HG03066 (cell line): ENCODE results near the gene ALB.

Experiments
- ATAC-seq: cut with Tn5 transposase; IDR thresholded peaks from one replicate; pipeline ENCODE4 v1.9.1; 2021; ENCODE audit warnings: low read depth; ENCODE audit not compliant: unreplicated experiment

ALB gene

DNA sequence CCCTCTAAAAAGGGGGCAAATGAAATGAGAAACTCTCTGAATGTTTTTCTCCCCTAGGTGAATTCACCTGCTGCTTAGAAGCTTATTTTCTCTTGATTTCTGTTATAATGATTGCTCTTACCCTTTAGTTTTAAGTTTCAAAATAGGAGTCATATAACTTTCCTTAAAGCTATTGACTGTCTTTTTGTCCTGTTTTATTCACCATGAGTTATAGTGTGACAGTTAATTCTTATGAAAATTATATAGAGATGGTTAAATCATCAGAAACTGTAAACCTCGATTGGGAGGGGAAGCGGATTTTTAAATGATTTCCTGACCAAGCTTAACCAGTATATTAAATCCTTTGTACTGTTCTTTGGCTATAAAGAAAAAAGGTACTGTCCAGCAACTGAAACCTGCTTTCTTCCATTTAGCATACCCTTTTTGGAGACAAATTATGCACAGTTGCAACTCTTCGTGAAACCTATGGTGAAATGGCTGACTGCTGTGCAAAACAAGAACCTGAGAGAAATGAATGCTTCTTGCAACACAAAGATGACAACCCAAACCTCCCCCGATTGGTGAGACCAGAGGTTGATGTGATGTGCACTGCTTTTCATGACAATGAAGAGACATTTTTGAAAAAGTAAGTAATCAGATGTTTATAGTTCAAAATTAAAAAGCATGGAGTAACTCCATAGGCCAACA lies 4.2 kb downstream of the ALB start:
- ATAC-seq: no peak

DNA sequence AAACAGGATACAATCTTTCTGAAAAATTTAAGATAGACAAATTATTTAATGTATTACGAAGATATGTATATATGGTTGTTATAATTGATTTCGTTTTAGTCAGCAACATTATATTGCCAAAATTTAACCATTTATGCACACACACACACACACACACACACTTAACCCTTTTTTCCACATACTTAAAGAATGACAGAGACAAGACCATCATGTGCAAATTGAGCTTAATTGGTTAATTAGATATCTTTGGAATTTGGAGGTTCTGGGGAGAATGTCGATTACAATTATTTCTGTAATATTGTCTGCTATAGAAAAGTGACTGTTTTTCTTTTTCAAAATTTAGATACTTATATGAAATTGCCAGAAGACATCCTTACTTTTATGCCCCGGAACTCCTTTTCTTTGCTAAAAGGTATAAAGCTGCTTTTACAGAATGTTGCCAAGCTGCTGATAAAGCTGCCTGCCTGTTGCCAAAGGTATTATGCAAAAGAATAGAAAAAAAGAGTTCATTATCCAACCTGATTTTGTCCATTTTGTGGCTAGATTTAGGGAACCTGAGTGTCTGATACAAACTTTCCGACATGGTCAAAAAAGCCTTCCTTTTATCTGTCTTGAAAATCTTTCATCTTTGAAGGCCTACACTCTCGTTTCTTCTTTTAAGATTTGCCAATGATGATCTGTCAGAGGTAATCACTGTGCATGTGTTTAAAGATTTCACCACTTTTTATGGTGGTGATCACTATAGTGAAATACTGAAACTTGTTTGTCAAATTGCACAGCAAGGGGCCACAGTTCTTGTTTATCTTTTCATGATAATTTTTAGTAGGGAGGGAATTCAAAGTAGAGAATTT lies 5.2 kb downstream of the ALB start:
- ATAC-seq: no peak

DNA sequence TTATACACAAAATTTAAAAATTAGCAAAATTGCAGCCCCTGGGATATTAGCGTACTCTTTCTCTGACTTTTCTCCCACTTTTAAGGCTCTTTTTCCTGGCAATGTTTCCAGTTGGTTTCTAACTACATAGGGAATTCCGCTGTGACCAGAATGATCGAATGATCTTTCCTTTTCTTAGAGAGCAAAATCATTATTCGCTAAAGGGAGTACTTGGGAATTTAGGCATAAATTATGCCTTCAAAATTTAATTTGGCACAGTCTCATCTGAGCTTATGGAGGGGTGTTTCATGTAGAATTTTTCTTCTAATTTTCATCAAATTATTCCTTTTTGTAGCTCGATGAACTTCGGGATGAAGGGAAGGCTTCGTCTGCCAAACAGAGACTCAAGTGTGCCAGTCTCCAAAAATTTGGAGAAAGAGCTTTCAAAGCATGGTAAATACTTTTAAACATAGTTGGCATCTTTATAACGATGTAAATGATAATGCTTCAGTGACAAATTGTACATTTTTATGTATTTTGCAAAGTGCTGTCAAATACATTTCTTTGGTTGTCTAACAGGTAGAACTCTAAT lies 6.0 kb downstream of the ALB start:
- no peak for ATAC-seq

DNA sequence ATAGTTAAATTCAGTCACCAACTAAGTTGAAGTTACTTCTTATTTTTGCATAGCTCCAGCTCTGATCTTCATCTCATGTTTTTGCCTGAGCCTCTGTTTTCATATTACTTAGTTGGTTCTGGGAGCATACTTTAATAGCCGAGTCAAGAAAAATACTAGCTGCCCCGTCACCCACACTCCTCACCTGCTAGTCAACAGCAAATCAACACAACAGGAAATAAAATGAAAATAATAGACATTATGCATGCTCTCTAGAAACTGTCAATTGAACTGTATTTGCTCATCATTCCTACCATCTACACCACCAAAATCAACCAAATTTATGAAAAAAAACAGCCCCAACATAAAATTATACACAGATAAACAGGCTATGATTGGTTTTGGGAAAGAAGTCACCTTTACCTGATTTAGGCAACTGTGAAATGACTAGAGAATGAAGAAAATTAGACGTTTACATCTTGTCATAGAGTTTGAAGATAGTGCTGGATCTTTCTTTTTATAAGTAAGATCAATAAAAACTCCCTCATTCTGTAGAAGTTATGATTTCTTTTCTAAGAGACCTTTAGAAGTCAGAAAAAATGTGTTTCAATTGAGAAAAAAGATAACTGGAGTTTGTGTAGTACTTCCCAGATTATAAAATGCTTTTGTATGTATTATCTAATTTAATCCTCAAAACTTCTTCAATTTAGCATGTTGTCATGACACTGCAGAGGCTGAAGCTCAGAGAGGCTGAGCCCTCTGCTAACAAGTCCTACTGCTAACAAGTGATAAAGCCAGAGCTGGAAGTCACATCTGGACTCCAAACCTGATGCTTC lies 7.0 kb downstream of the ALB start:
- ATAC-seq: no peak

DNA sequence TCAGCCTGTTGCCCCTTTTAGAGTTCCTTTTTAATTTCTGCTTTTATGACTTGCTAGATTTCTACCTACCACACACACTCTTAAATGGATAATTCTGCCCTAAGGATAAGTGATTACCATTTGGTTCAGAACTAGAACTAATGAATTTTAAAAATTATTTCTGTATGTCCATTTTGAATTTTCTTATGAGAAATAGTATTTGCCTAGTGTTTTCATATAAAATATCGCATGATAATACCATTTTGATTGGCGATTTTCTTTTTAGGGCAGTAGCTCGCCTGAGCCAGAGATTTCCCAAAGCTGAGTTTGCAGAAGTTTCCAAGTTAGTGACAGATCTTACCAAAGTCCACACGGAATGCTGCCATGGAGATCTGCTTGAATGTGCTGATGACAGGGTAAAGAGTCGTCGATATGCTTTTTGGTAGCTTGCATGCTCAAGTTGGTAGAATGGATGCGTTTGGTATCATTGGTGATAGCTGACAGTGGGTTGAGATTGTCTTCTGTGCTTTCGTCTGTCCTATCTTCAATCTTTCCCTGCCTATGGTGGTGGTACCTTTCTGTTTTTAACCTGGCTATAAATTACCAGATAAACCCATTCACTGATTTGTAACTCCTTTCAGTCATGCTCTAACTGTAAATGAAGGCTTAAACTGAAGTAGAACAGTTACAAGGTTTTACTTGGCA lies 7.8 kb downstream of the ALB start:
- ATAC-seq: no peak

DNA sequence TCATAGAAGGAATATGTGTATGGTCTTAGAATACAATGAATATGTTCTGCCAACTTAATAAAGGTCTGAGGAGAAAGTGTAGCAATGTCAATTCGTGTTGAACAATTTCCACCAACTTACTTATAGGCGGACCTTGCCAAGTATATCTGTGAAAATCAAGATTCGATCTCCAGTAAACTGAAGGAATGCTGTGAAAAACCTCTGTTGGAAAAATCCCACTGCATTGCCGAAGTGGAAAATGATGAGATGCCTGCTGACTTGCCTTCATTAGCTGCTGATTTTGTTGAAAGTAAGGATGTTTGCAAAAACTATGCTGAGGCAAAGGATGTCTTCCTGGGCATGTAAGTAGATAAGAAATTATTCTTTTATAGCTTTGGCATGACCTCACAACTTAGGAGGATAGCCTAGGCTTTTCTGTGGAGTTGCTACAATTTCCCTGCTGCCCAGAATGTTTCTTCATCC lies 9.2 kb downstream of the ALB start:
- no peak for ATAC-seq

DNA sequence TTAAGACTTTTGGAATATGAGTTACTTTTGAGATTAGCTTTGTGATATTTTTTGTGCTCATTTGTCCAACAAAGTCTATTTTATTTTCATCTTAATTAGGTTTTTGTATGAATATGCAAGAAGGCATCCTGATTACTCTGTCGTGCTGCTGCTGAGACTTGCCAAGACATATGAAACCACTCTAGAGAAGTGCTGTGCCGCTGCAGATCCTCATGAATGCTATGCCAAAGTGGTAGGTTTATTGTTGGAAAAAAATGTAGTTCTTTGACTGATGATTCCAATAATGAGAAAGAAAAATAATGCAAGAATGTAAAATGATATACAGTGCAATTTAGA lies 10.8 kb downstream of the ALB start:
- no peak for ATAC-seq

DNA sequence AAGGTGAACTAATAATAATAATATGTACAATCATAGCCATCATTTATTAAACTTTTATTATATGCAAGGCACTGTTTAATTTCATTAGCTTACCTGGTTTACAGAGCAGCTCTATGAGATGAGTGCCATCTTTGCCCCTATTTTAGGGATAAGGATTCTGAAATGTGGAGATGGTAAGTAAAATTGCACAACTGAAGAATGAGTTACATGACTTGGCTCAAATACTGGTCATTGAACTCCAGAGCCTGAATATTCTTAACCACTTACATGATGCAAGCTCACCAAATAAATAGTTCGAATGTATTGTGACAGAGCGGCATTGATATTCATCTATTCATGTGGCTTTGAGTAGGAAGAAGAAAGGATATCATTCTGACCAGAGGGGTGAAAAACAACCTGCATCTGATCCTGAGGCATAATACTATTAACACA lies 11.7 kb downstream of the ALB start:
- ATAC-seq: no peak

DNA sequence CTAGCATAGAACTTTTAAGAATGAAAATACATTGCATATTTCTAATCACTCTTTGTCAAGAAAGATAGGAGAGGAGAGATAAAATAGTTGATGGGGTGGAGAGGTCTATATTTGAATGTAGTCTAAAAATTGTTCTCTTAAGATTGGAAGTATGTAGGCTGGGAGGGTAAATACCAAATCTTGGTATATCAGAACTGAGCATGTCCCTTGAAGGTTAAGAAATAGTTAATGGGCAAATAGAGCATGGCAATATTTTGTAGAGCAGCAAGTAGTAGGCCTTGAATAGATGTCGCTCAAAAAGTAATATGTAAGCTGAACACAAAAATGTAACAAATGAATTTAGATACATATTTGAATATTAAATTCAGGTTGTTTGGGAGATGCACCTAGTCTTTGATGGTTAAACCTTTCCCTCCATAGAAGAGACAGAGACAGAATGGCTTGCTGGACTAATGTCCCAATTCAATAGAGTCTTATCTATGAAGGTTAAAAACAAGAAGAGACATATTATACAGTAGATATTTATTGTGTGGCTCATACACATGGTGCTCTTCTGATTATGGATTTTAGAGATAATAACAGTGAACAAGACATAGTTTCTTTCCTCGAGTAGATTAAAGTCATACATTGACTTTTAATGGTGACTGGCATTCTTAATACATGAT lies 12.5 kb downstream of the ALB start:
- ATAC-seq: no peak

DNA sequence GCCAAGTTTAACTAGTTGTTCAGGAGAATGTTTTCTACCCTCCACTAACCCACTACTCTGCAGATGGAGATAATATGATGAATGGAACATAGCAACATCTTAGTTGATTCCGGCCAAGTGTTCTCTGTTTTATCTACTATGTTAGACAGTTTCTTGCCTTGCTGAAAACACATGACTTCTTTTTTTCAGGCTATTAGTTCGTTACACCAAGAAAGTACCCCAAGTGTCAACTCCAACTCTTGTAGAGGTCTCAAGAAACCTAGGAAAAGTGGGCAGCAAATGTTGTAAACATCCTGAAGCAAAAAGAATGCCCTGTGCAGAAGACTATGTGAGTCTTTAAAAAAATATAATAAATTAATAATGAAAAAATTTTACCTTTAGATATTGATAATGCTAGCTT lies 13.3 kb downstream of the ALB start:
- ATAC-seq: no peak

DNA sequence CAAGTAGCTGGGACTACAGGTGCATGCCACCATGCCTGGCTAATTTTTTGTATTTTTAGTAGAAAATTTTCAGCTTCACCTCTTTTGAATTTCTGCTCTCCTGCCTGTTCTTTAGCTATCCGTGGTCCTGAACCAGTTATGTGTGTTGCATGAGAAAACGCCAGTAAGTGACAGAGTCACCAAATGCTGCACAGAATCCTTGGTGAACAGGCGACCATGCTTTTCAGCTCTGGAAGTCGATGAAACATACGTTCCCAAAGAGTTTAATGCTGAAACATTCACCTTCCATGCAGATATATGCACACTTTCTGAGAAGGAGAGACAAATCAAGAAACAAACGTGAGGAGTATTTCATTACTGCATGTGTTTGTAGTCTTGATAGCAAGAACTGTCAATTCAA lies 13.9 kb downstream of the ALB start:
- no peak for ATAC-seq

DNA sequence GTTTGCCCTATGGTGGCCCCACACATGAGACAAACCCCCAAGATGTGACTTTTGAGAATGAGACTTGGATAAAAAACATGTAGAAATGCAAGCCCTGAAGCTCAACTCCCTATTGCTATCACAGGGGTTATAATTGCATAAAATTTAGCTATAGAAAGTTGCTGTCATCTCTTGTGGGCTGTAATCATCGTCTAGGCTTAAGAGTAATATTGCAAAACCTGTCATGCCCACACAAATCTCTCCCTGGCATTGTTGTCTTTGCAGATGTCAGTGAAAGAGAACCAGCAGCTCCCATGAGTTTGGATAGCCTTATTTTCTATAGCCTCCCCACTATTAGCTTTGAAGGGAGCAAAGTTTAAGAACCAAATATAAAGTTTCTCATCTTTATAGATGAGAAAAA lies 14.6 kb downstream of the ALB start:
- ATAC-seq: no peak

DNA sequence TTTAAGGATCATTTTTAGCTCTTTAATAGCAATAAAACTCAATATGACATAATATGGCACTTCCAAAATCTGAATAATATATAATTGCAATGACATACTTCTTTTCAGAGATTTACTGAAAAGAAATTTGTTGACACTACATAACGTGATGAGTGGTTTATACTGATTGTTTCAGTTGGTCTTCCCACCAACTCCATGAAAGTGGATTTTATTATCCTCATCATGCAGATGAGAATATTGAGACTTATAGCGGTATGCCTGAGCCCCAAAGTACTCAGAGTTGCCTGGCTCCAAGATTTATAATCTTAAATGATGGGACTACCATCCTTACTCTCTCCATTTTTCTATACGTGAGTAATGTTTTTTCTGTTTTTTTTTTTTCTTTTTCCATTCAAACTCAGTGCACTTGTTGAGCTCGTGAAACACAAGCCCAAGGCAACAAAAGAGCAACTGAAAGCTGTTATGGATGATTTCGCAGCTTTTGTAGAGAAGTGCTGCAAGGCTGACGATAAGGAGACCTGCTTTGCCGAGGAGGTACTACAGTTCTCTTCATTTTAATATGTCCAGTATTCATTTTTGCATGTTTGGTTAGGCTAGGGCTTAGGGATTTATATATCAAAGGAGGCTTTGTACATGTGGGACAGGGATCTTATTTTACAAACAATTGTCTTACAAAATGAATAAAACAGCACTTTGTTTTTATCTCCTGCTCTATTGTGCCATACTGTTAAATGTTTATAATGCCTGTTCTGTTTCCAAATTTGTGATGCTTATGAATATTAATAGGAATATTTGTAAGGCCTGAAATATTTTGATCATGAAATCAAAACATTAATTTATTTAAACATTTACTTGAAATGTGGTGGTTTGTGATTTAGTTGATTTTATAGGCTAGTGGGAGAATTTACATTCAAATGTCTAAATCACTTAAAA lies 15.3 kb downstream of the ALB start:
- no peak for ATAC-seq

DNA sequence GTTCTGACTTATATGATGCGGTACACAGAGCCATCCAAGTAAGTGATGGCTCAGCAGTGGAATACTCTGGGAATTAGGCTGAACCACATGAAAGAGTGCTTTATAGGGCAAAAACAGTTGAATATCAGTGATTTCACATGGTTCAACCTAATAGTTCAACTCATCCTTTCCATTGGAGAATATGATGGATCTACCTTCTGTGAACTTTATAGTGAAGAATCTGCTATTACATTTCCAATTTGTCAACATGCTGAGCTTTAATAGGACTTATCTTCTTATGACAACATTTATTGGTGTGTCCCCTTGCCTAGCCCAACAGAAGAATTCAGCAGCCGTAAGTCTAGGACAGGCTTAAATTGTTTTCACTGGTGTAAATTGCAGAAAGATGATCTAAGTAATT lies 16.5 kb downstream of the ALB start:
- no peak for ATAC-seq

DNA sequence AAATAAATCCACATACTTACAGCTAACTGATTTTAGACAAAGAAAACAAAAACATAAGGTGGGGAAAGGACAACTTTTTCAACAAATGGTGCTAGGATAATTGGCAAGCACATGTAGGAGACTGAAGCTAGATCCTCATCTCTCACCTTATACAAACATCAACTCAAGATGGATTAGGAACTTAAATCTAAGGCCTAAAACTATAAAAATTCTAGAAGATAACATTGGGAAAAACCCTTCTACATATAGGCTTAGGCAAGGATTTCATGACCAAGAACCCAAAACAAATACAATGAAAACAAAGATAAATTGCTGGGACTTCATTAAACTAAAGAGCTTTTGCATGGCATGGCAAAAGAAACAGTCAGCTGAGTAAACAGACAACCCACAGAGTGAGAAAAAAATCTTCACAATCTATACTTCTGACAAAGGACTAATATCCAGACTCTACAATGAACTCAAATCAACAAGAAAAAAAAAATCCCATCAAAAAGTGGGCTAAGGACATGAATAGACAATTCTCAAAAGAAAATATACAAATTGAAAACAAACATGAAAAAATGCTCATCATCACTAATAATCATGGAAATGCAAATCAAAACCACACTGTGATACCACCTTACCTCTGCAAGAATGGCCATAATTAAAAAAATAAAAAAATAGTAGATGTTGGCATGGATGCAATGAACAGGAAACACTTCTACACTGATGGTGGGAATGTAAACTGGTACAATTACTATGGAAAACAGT lies 17.8 kb downstream of the ALB start:
- ATAC-seq: no peak

DNA sequence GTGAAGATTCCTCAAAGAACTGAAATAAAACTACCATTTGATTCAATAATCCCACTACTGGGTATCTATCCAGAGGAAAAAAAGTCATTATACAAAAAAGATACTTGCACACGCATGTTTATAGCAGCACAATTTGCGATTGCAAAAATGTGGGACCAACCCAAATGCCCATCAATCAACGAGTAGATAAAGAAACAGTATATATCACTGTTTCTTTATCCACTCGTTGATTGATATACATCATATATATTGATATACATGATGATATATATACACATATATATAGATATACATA lies 18.3 kb downstream of the ALB start:
- ATAC-seq: no peak

DNA sequence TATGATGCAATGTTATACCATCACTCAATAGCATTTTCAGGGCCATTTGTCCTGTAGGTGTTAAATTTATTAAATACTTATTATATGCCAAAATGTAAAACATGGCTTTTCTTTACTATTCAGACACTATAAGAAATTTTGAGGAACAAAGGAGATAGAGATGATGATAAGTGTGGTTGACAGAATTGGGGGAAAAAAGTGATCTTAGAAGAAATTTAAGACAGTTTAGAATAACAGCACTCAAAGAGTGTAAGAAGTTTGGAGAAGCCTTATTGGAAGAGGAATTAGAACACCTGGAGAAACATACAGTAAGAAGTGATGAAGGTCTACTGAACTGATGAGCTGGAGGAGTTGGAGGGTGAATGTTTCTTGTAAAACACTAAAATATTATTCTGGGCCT lies 19.1 kb downstream of the ALB start:
- ATAC-seq: no peak

DNA sequence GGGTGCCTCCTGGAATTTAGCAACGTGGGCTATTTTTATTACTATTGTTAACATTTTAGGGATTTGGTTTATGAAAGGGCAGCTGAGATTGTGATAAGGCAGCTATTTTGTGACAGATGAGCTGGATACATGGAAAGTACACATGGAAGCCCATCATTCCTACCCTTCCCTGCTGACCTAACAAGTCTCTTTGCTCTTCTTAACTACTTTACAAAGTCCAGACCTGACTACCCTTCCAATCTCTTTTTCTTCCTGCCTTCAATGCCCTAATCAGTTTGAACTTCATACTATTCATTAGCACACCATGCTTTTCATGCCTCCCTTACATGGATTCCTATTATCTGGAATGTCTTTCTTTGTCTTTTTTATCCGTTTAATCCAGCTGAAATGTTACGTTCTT lies 22.6 kb downstream of the ALB start:
- no peak for ATAC-seq
